IMR-90 (cell line): ENCODE measurements around the gene IYD. TPM values are rescaled to one million over a fixed set of nuclear protein-coding genes. Genes with fewer than 3 reads are reported as not detected.

Source experiments
- ATAC-seq: fragments of 200-7000 bp; cut with Tn5 transposase; 2 replicates; pipeline ENCODE4 v1.9.1; 2020; ENCODE audit warnings: low read depth, mild to moderate bottlenecking, moderate library complexity
- BruUV-seq: library from RNA; stranded (reverse); fragments of 400-500 nt; replicated peaks from 2 replicates; lab custom pipeline; 2021; lab: Mats Ljungman, UMichigan
- CTCF ChIA-PET: fragments of 300-600 bp; formaldehyde crosslinking; extraction: SDS; loops from one replicate; lab custom pipeline; 2021; ENCODE audit warnings: antibody characterized with exemption; lab: Yijun Ruan, JAX
- POLR2A ChIA-PET: fragments of 300-600 bp; sonication (Branson Sonifier 250); formaldehyde crosslinking; loops from one replicate; lab custom pipeline; 2022; ENCODE audit warnings: antibody characterized with exemption; ENCODE audit not compliant: unreplicated experiment; lab: Charles Lee
- DNase-seq: peaks from one replicate; pipeline ENCODE4 v3.0.0; 2013
- H2AFZ ChIP-seq: replicated peaks from 2 replicates; pipeline ENCODE3; 2013; ENCODE audit warnings: low read length, mild to moderate bottlenecking; ENCODE audit not compliant: poor library complexity
- H2AK5ac ChIP-seq: 2 replicates; pipeline ENCODE4 v1.6.1; 2013; ENCODE audit warnings: low read depth, low read length, inconsistent platforms
- H2AK9ac ChIP-seq: replicated peaks from 2 replicates; pipeline ENCODE3; 2013; ENCODE audit warnings: mild to moderate bottlenecking, low read depth, low read length, moderate library complexity; ENCODE audit not compliant: poor library complexity
- H2BK120ac ChIP-seq: 2 replicates; pipeline ENCODE4 v1.6.1; 2013; ENCODE audit warnings: low read depth, low read length, inconsistent platforms
- H2BK15ac ChIP-seq: 3 replicates; pipeline ENCODE4 v1.6.1; 2013; ENCODE audit warnings: low read depth, low read length, inconsistent platforms
- H2BK20ac ChIP-seq: 2 replicates; pipeline ENCODE4 v1.6.1; 2013; ENCODE audit warnings: low read depth, mild to moderate bottlenecking, inconsistent platforms, low read length, moderate library complexity
- H2BK5ac ChIP-seq: 2 replicates; pipeline ENCODE4 v1.6.1; 2013; ENCODE audit warnings: mild to moderate bottlenecking, low read depth, low read length, inconsistent platforms; ENCODE audit not compliant: poor library complexity, severe bottlenecking
- H3K14ac ChIP-seq: replicated peaks from 2 replicates; pipeline ENCODE4 v1.6.1; 2013; ENCODE audit warnings: low read depth, low read length, inconsistent platforms
- H3K18ac ChIP-seq: 2 replicates; pipeline ENCODE4 v1.6.1; 2013; ENCODE audit warnings: low read depth, low read length, control low read depth
- H3K23ac ChIP-seq: 2 replicates; pipeline ENCODE4 v1.6.1; 2013; ENCODE audit warnings: low read depth, low read length, inconsistent platforms
- H3K27ac ChIP-seq: 2 replicates; pipeline ENCODE4 v1.5.1; 2013; ENCODE audit warnings: mild to moderate bottlenecking, control low read depth, low read length; ENCODE audit not compliant: insufficient read depth
- H3K27me3 ChIP-seq: 2 replicates; pipeline ENCODE4 v1.6.1; 2013; ENCODE audit warnings: low read length; ENCODE audit not compliant: control insufficient read depth, insufficient read depth
- H3K36me3 ChIP-seq: 2 replicates; pipeline ENCODE4 v1.6.1; 2013; ENCODE audit warnings: low read length, mixed read lengths; ENCODE audit not compliant: control insufficient read depth, insufficient read depth
- H3K4ac ChIP-seq: 2 replicates; pipeline ENCODE4 v1.6.1; 2013; ENCODE audit warnings: low read depth, low read length, inconsistent platforms
- H3K4me1 ChIP-seq: 2 replicates; pipeline ENCODE4 v1.6.1; 2013; ENCODE audit warnings: low read length, mixed read lengths; ENCODE audit not compliant: control insufficient read depth, insufficient read depth
- H3K4me2 ChIP-seq: 2 replicates; pipeline ENCODE4 v1.6.1; 2013; ENCODE audit warnings: low read depth, mild to moderate bottlenecking, control low read depth, low read length, moderate library complexity
- H3K4me3 ChIP-seq: 2 replicates; pipeline ENCODE4 v1.5.1; 2013; ENCODE audit warnings: low read depth, mild to moderate bottlenecking, control low read depth, low read length, moderate library complexity; ENCODE audit not compliant: insufficient read depth
- H3K56ac ChIP-seq: 2 replicates; pipeline ENCODE4 v1.6.1; 2013; ENCODE audit warnings: low read length, inconsistent platforms; ENCODE audit not compliant: insufficient read depth; ENCODE audit errors: extremely low read depth
- H3K79me1 ChIP-seq, 2 experiments: 2 replicates each; pipeline ENCODE4 v1.6.1; 2013; ENCODE audit warnings: low read length in 2 of 2, inconsistent platforms in 1 of 2, low read depth in 1 of 2
- H3K9ac ChIP-seq: 2 replicates; pipeline ENCODE4 v1.6.1; 2013; ENCODE audit warnings: low read depth, low read length, control low read depth
- H3K9me1 ChIP-seq: 2 replicates; pipeline ENCODE4 v1.6.1; 2013; ENCODE audit warnings: low read length, inconsistent platforms; ENCODE audit not compliant: insufficient read depth
- H3K9me3 ChIP-seq: 2 replicates; pipeline ENCODE4 v1.6.1; 2013; ENCODE audit warnings: low read length; ENCODE audit not compliant: control insufficient read depth, insufficient read depth
- H4K20me1 ChIP-seq: 2 replicates; pipeline ENCODE4 v1.6.1; 2013; ENCODE audit warnings: low read length, inconsistent platforms; ENCODE audit not compliant: insufficient read depth
- H4K5ac ChIP-seq: 2 replicates; pipeline ENCODE4 v1.6.1; 2013; ENCODE audit warnings: mild to moderate bottlenecking, low read depth, low read length, control low read depth
- H4K8ac ChIP-seq, 2 experiments: 2 replicates each; pipeline ENCODE4 v1.6.1; 2013; ENCODE audit warnings: low read depth in 2 of 2, low read length in 2 of 2, control low read depth in 1 of 2, inconsistent platforms in 1 of 2
- H4K91ac ChIP-seq: 2 replicates; pipeline ENCODE4 v1.6.1; 2013; ENCODE audit warnings: low read depth, low read length, inconsistent platforms; ENCODE audit not compliant: insufficient read depth
- BHLHE40 ChIP-seq: fragments of 150-350 bp; IDR thresholded peaks from 2 replicates; pipeline ENCODE4 v1.6.1; 2016; ENCODE audit warnings: mild to moderate bottlenecking, low read depth, low read length
- CEBPB ChIP-seq: IDR thresholded peaks from 2 replicates; pipeline ENCODE4 v1.6.1; 2012; ENCODE audit warnings: low read depth, low read length, improper control_type of control experiment
- CHD1 ChIP-seq: IDR thresholded peaks from 2 replicates; pipeline ENCODE4 v1.6.1; 2012; ENCODE audit warnings: low read depth, low read length, improper control_type of control experiment
- FOS ChIP-seq: fragments of 150-350 bp; IDR thresholded peaks from 2 replicates; pipeline ENCODE4 v1.6.1; 2016; ENCODE audit warnings: low read depth, low read length
- MAZ ChIP-seq: IDR thresholded peaks from 2 replicates; pipeline ENCODE4 v1.6.1; 2012; ENCODE audit warnings: low read depth, mild to moderate bottlenecking, low read length, improper control_type of control experiment, moderate library complexity, borderline replicate concordance
- MXI1 ChIP-seq: IDR thresholded peaks from 2 replicates; pipeline ENCODE4 v1.6.1; 2012; ENCODE audit warnings: low read depth, mild to moderate bottlenecking, low read length, moderate library complexity, borderline replicate concordance
- NFE2L2 ChIP-seq: fragments of 150-350 bp; IDR thresholded peaks from 2 replicates; pipeline ENCODE4 v1.6.1; 2016; ENCODE audit warnings: low read depth, mild to moderate bottlenecking, low read length
- POLR2A ChIP-seq: IDR thresholded peaks from 2 replicates; pipeline ENCODE4 v1.6.1; 2012; ENCODE audit warnings: mild to moderate bottlenecking, low read depth, low read length
- RAD21 ChIP-seq: IDR thresholded peaks from 2 replicates; pipeline ENCODE4 v1.6.1; 2012; ENCODE audit warnings: low read length, improper control_type of control experiment
- RCOR1 ChIP-seq: IDR thresholded peaks from 2 replicates; pipeline ENCODE4 v1.6.1; 2012; ENCODE audit warnings: mild to moderate bottlenecking, low read length, improper control_type of control experiment; ENCODE audit not compliant: insufficient replicate concordance
- RFX5 ChIP-seq: IDR thresholded peaks from 2 replicates; pipeline ENCODE4 v1.8.0; 2012; ENCODE audit warnings: low read depth, mild to moderate bottlenecking, low read length, moderate library complexity
- SMC3 ChIP-seq: fragments of 150-350 bp; IDR thresholded peaks from 2 replicates; pipeline ENCODE4 v1.6.1; 2016; ENCODE audit warnings: low read depth, mild to moderate bottlenecking, antibody characterized with exemption, low read length, moderate library complexity
- WGBS, 2 experiments: methylation state at CpG; one replicate each; pipeline versions ENCODE4 v1.1.5 to v1.1.7; 2013; ENCODE audit warnings: missing lambda C conversion rate in 2 of 2; ENCODE audit not compliant: insufficient read length in 1 of 2; ENCODE audit errors: extremely low coverage in 2 of 2; 5-methylcytosine and 5-hydroxymethylcytosine counted together
- dilution Hi-C: fragments of 300-500 bp; cut with HindIII; formaldehyde crosslinking; loops from one replicate; pipeline ENCODE4 v1.14.3; 2018; ENCODE audit warnings: low sequenced_read_pairs; ENCODE audit not compliant: unreplicated experiment
- in situ Hi-C: fragments of 300-500 bp; cut with MboI; formaldehyde crosslinking; loops from 3 replicates; pipeline ENCODE4 v1.14.3; 2019; ENCODE audit warnings: low sequenced_read_pairs, inconsistent platforms, mixed read lengths
- intact Hi-C: fragments of 100-400 bp; cut with micrococcal nuclease; formaldehyde crosslinking; loops from 2 replicates; pipeline ENCODE4 v1.10.0; 2022
- polyA plus RNA-seq, 3 experiments: library from polyadenylated mRNA; depleted of rRNA; stranded (reverse); fragments of >200 nt; gene quantifications; 2 replicates each; pipeline ENCODE4 v1.2.3, GENCODE V29; 2012; ENCODE audit warnings: low replicate concordance in 1 of 3
- total RNA-seq: library from RNA; depleted of rRNA; stranded (reverse); fragments of >200 nt; gene quantifications from 2 replicates; pipeline ENCODE4 v1.2.3, GENCODE V29; 2012
- TF ChIP-seq, protein P1 (sequence below): conservative IDR thresholded peaks from 2 replicates; pipeline ENCODE4 v1.5.1; 2012; ENCODE audit warnings: mild to moderate bottlenecking, low read depth, low read length, improper control_type of control experiment
- TF ChIP-seq, protein P2 (sequence below): fragments of 150-350 bp; IDR thresholded peaks from 2 replicates; pipeline ENCODE4 v1.6.1; 2017; ENCODE audit warnings: mild to moderate bottlenecking, antibody characterized with exemption, low read length, low read depth

The IYD gene
- total and polyA plus RNA-seq, 2 of the 4 experiments (the other 2 are of a cell fraction): not detected

- no peak for ATAC-seq
- intact Hi-C loops: no loop called here
These were observed 57.4 kb downstream of the IYD start for GRCh38 chr6:150426198-150426597.

More at GRCh38 chr6:150426198-150426597, 57.4 kb downstream of the IYD start:
- H3K23ac ChIP-seq: no peak overlapping the region
- ChIA-PET POLR2A (interaction anchor here (0.6 kb wide), 1 partner anchor 159 kb away, joined by 3 read pairs; no protein-coding TSS in a partner anchor), CTCF (no interaction called here)
- no peak overlapping the region for H3K4me2 ChIP-seq
- H3K14ac ChIP-seq: no peak overlapping the region
- no peak overlapping the region for H2AK5ac ChIP-seq
- H3K9me3 ChIP-seq: no peaks in the 10 kb centered on the region
- no peak overlapping the region for H3K4me3 ChIP-seq
- H2BK5ac ChIP-seq: no peak overlapping the region
- no peaks in the 10 kb centered on the region for H4K20me1 ChIP-seq
- no peak for DNase-seq
- H2BK120ac ChIP-seq: no peak overlapping the region
- no peak overlapping the region for H3K4ac ChIP-seq
- BruUV-seq: no TSS peak
- no peak overlapping the region for H2AFZ ChIP-seq
- no peaks in the 10 kb centered on the region for H3K9me1 ChIP-seq
- no peak overlapping the region for H4K8ac ChIP-seq
- H2BK15ac ChIP-seq: no peak overlapping the region
- H3K36me3 ChIP-seq: no peaks in the 10 kb centered on the region
- no peaks in the 10 kb centered on the region for H3K4me1 ChIP-seq
- H3K79me1 ChIP-seq: no peaks in the 10 kb centered on the region
- H2BK20ac ChIP-seq: no peak overlapping the region
- no peak overlapping the region for H3K27ac ChIP-seq
- dilution Hi-C loops (no loop called here), in situ Hi-C loops (no loop called here)
- H3K18ac ChIP-seq: no peak overlapping the region
- H3K9ac ChIP-seq: no peak overlapping the region
- H3K27me3 ChIP-seq: peaks cover 5% of the 10 kb centered on the region; the same call in 1 of the 2 replicates
- WGBS, 2 experiments: 30% methylated on average over 6 of the region's 8 CpGs; no CpG with 5 or more reads in 1 of the 2 experiments
- no peak overlapping the region for H4K5ac ChIP-seq
- H2AK9ac ChIP-seq: no peak overlapping the region
- no peak overlapping the region for H3K56ac ChIP-seq
- TF ChIP-seq RCOR1 (no peak), CEBPB (no peak), FOS (no peak), MXI1 (no peak), RFX5 (no peak), RAD21 (no peak), CHD1 (no peak), BHLHE40 (no peak), MAZ (no peak), POLR2A (no peak), SMC3 (no peak), NFE2L2 (no peak)
- TF ChIP-seq, protein P1, sequence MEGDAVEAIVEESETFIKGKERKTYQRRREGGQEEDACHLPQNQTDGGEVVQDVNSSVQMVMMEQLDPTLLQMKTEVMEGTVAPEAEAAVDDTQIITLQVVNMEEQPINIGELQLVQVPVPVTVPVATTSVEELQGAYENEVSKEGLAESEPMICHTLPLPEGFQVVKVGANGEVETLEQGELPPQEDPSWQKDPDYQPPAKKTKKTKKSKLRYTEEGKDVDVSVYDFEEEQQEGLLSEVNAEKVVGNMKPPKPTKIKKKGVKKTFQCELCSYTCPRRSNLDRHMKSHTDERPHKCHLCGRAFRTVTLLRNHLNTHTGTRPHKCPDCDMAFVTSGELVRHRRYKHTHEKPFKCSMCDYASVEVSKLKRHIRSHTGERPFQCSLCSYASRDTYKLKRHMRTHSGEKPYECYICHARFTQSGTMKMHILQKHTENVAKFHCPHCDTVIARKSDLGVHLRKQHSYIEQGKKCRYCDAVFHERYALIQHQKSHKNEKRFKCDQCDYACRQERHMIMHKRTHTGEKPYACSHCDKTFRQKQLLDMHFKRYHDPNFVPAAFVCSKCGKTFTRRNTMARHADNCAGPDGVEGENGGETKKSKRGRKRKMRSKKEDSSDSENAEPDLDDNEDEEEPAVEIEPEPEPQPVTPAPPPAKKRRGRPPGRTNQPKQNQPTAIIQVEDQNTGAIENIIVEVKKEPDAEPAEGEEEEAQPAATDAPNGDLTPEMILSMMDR: no peak
- TF ChIP-seq, protein P2, sequence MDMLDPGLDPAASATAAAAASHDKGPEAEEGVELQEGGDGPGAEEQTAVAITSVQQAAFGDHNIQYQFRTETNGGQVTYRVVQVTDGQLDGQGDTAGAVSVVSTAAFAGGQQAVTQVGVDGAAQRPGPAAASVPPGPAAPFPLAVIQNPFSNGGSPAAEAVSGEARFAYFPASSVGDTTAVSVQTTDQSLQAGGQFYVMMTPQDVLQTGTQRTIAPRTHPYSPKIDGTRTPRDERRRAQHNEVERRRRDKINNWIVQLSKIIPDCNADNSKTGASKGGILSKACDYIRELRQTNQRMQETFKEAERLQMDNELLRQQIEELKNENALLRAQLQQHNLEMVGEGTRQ: no peak
- H4K91ac ChIP-seq: no peak overlapping the region
